Parathyroid adenoma (tissue), 2 donors: ENCODE results near the gene RCVRN.

Experiments
- H2AFZ ChIP-seq: fragments of 300-600 bp; sonication (generic); one replicate; pipeline ENCODE4 v1.7.0; 2017; ENCODE audit warnings: antibody characterized with exemption, mild to moderate bottlenecking
- H3K27ac ChIP-seq: fragments of 300-600 bp; sonication (generic); one replicate; pipeline ENCODE4 v1.7.0; 2017
- H3K27me3 ChIP-seq: fragments of 300-600 bp; sonication (generic); one replicate; pipeline ENCODE4 v1.7.0; 2017; ENCODE audit warnings: low read length; ENCODE audit not compliant: control insufficient read depth, insufficient read depth
- H3K36me3 ChIP-seq: fragments of 300-600 bp; sonication (generic); one replicate; pipeline ENCODE4 v1.7.0; 2017; ENCODE audit warnings: low read length; ENCODE audit not compliant: control insufficient read depth, insufficient read depth
- H3K4me1 ChIP-seq: fragments of 300-600 bp; sonication (generic); one replicate; pipeline ENCODE4 v1.7.0; 2017; ENCODE audit warnings: control low read depth
- H3K4me2 ChIP-seq: fragments of 300-600 bp; sonication (generic); one replicate; pipeline ENCODE4 v1.7.0; 2017; ENCODE audit warnings: low read length
- H3K4me3 ChIP-seq: fragments of 300-600 bp; sonication (generic); one replicate; pipeline ENCODE4 v1.7.0; 2017; ENCODE audit warnings: low read depth, low read length
- H3K79me2 ChIP-seq: fragments of 300-600 bp; sonication (generic); one replicate; pipeline ENCODE4 v1.7.0; 2017; ENCODE audit warnings: control low read depth
- H3K9ac ChIP-seq: fragments of 300-600 bp; sonication (generic); one replicate; pipeline ENCODE4 v1.7.0; 2017; ENCODE audit warnings: mild to moderate bottlenecking
- H3K9me3 ChIP-seq: fragments of 300-600 bp; sonication (generic); one replicate; pipeline ENCODE4 v1.7.0; 2017; ENCODE audit warnings: low read length; ENCODE audit not compliant: control insufficient read depth
- CTCF ChIP-seq: fragments of 300-600 bp; sonication (generic); IDR thresholded peaks from one replicate; pipeline ENCODE4 v1.7.0; 2017; ENCODE audit warnings: antibody characterized with exemption, mild to moderate bottlenecking
- donor health status: primary hyperparathyroidism.

Gene RCVRN

GRCh38 chr17:9943343-9943742 is 38.3 kb upstream of the RCVRN start:
- Histone ChIP-seq H3K27me3 (no peaks in the 10 kb centered on the region), H3K4me3 (no peak overlapping the region), H3K9me3 (no peaks in the 10 kb centered on the region), H3K27ac (no peak overlapping the region), H2AFZ (no peak overlapping the region), H3K9ac (no peak overlapping the region), H3K4me2 (no peak overlapping the region), H3K79me2 (no peaks in the 10 kb centered on the region), H3K4me1 (no peaks in the 10 kb centered on the region), H3K36me3 (no peaks in the 10 kb centered on the region)
- TF ChIP-seq CTCF: no peak

- Histone ChIP-seq H3K27me3 (no peaks in the 10 kb centered on the region), H3K9me3 (no peaks in the 10 kb centered on the region), H3K4me1 (no peaks in the 10 kb centered on the region), H3K4me2 (no peak overlapping the region), H3K9ac (no peak overlapping the region), H3K79me2 (no peaks in the 10 kb centered on the region), H3K4me3 (no peak overlapping the region), H2AFZ (no peak overlapping the region), H3K27ac (no peak overlapping the region), H3K36me3 (no peaks in the 10 kb centered on the region)
- TF ChIP-seq CTCF: no peak
Observed at GRCh38 chr17:9942885-9943284, 37.8 kb upstream of the RCVRN start.

- Histone ChIP-seq H3K4me2 (no peak overlapping the region), H3K4me3 (no peak overlapping the region), H3K36me3 (no peaks in the 10 kb centered on the region), H2AFZ (no peak overlapping the region), H3K9me3 (no peaks in the 10 kb centered on the region), H3K79me2 (no peaks in the 10 kb centered on the region), H3K4me1 (no peaks in the 10 kb centered on the region), H3K9ac (no peak overlapping the region), H3K27me3 (no peaks in the 10 kb centered on the region), H3K27ac (no peak overlapping the region)
- no peak for TF ChIP-seq CTCF
Observed at GRCh38 chr17:9941305-9941704, 36.2 kb upstream of the RCVRN start.

GRCh38 chr17:9940841-9941240 is 35.8 kb upstream of the RCVRN start:
- no peak overlapping the region for H3K27ac ChIP-seq

More at GRCh38 chr17:9940841-9941240, 35.8 kb upstream of the RCVRN start:
- no peak overlapping the region for H2AFZ ChIP-seq
- no peaks in the 10 kb centered on the region for H3K79me2 ChIP-seq
- H3K36me3 ChIP-seq: no peaks in the 10 kb centered on the region
- no peak overlapping the region for H3K4me3 ChIP-seq
- no peak for TF ChIP-seq CTCF
- H3K4me2 ChIP-seq: no peak overlapping the region
- no peaks in the 10 kb centered on the region for H3K9me3 ChIP-seq
- H3K4me1 ChIP-seq: no peaks in the 10 kb centered on the region
- H3K9ac ChIP-seq: no peak overlapping the region
- no peaks in the 10 kb centered on the region for H3K27me3 ChIP-seq
